Gastrocnemius medialis (tissue), 4 donors: ENCODE data around the gene KAT2A. TPM values are rescaled to one million over a fixed set of nuclear protein-coding genes. Genes with fewer than 3 reads are reported as not detected.
A peak's percentile ranks its signal among the peaks of the same experiment; 100 is the strongest.

Source experiments
- ATAC-seq, 2 donors: fragments of 150-250 bp; one replicate each; pipeline ENCODE4 v1.9.1; 2016
- DNase-seq, 2 donors: peaks; one replicate each; pipeline ENCODE4 v3.0.0-alpha.2; 2019
- H3K27ac ChIP-seq, 4 donors: fragments of 200-600 bp; sonication (generic); 1 replicate in 1 of 4; 2 replicates in 3 of 4; pipeline ENCODE4 v1.5.1; 2016 to 2018; ENCODE audit warnings: mild to moderate bottlenecking in 2 of 4, moderate library complexity in 1 of 4
- H3K27me3 ChIP-seq, 3 donors: fragments of 200-600 bp; sonication (generic) in 2 of 3; 1 replicate in 1 of 3; 2 replicates in 2 of 3; pipeline versions ENCODE4 v1.5.1 to v1.6.0; 2016 to 2019; ENCODE audit warnings: mild to moderate bottlenecking in 1 of 3, moderate library complexity in 1 of 3
- H3K36me3 ChIP-seq, 2 donors: fragments of 200-600 bp; sonication (generic) in 1 of 2; one replicate each; pipeline ENCODE4 v1.5.1; 2017 to 2018
- H3K4me1 ChIP-seq, 2 donors: fragments of 200-600 bp; sonication (generic) in 1 of 2; one replicate each; pipeline ENCODE4 v1.5.1; 2016 to 2017; ENCODE audit warnings: mild to moderate bottlenecking in 2 of 2
- H3K4me3 ChIP-seq, 4 donors: fragments of 200-600 bp; sonication (generic) in 3 of 4; 1 replicate in 1 of 4; 2 replicates in 3 of 4; pipeline ENCODE4 v1.5.1; 2016 to 2019; ENCODE audit warnings: mild to moderate bottlenecking in 2 of 4
- H3K9me3 ChIP-seq, 3 donors: fragments of 200-600 bp; sonication (generic) in 2 of 3; 1 replicate in 1 of 3; 2 replicates in 2 of 3; pipeline ENCODE4 v1.5.1; 2016 to 2019
- CTCF ChIP-seq, 5 experiments: fragments of 450-650 bp in 3 of 5; fragments of 200-600 bp in 2 of 5; sonication (generic) in 2 of 5; IDR thresholded peaks in 4 of 5; conservative IDR thresholded peaks in 1 of 5; 1 replicate in 4 of 5; 2 replicates in 1 of 5; pipeline ENCODE4 v1.5.1; 2016 to 2019; ENCODE audit warnings: antibody characterized with exemption in 5 of 5, mild to moderate bottlenecking in 3 of 5, moderate library complexity in 3 of 5
- POLR2A ChIP-seq, 2 donors: fragments of 450-650 bp; IDR thresholded peaks; one replicate each; pipeline ENCODE4 v1.6.1; 2017; ENCODE audit warnings: antibody characterized with exemption in 2 of 2, mild to moderate bottlenecking in 2 of 2, moderate library complexity in 2 of 2
- in situ Hi-C, 4 donors: fragments of 200-750 bp; cut with MboI; loops; one replicate each; pipeline versions ENCODE4 v1.15.0 to v1.8.0; 2017; ENCODE audit warnings: low sequenced_read_pairs in 4 of 4
- intact Hi-C: fragments of 100-400 bp; cut with DNase I; formaldehyde crosslinking; loops from one replicate; pipeline ENCODE4 v1.15.1; 2023; ENCODE audit warnings: low total_unique reads
- total RNA-seq, 4 donors: library from RNA; depleted of rRNA; stranded (reverse); fragments of >200 nt; gene quantifications; one replicate each; pipeline versions ENCODE4 v1.1.0 to v1.2.3, GENCODE V29; 2016

KAT2A gene
- total RNA-seq, 4 donors from 2014 or later = 1.8 to 15.0 (median 6.3) TPM

- ATAC-seq (no peak), DNase-seq (no peak)
- Histone ChIP-seq H3K27ac (no peak overlapping the region), H3K36me3 (no peaks in the 10 kb centered on the region), H3K4me3 (no peak overlapping the region), H3K4me1 (no peaks in the 10 kb centered on the region), H3K9me3 (no peaks in the 10 kb centered on the region), H3K27me3 (no peaks in the 10 kb centered on the region)
- in situ Hi-C loops = no loop called here
- TF ChIP-seq POLR2A (IDR thresholded peaks at IDR 0.05) (no peak), CTCF (IDR thresholded peaks at IDR 0.05 in 4 of 5, conservative IDR thresholded peaks at IDR 0.05 in 1 of 5) (no peak)
- intact Hi-C loops = no loop called here
These were observed 44.6 kb upstream of the KAT2A start for GRCh38 chr17:42165751-42166150.

DNA sequence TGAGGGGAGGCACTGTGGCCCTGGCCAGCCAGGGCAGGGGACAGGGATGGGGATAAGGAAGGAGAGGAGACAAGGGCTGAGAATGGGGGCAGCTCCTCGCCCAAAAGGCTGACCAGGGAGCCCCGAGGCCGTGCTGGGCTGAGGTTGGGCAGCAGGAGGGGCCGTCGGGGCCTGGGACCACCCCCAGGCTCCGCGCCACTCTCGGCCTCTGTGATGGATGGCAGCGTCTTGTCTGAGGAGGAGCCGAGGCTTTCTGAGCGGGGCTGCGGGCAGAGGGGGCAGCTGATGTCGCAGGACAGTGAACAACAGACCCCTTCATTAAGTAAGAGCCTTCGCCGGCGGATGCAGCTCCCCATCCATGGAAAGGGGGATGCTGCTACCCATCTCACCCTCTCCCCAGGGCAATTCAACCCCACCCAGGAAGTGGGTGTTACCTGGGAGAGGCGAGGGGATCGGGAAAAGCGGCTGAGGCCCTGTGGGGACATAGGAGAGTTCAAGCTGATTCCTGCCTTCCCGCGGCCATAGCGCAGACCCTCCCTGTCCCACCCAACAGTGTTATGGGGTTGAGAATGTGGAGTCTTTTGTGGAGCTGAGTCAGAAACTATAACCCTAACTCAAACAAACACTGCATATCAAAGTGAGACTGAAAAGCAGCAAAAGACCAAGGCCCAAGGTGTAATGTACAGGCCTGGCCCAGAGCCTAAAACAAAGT is 42.7 kb upstream of the KAT2A start:
- Histone ChIP-seq H3K4me3 (no peak overlapping the region), H3K27me3 (no peaks in the 10 kb centered on the region), H3K36me3 (no peaks in the 10 kb centered on the region), H3K4me1 (no peaks in the 10 kb centered on the region), H3K27ac (no peak overlapping the region), H3K9me3 (no peaks in the 10 kb centered on the region)
- in situ Hi-C loops = no loop called here
- DNase-seq (no peak), ATAC-seq (no peak)
- TF ChIP-seq CTCF (IDR thresholded peaks at IDR 0.05 in 4 of 5, conservative IDR thresholded peaks at IDR 0.05 in 1 of 5) = no peak
- TF ChIP-seq POLR2A (IDR thresholded peaks at IDR 0.05) = no peak
- intact Hi-C loops = no loop called here

- in situ Hi-C loops = no loop called here
- ATAC-seq = no peak
- no peaks in the 10 kb centered on the region for H3K27me3 ChIP-seq
These were observed 41.9 kb upstream of the KAT2A start for GRCh38 chr17:42163113-42163512.

GRCh38 chr17:42160531-42160910 is 39.4 kb upstream of the KAT2A start:
- H3K4me1 ChIP-seq = peaks cover 0 to 3% of the 10 kb centered on the region in 2 donors
- H3K9me3 ChIP-seq = no peaks in the 10 kb centered on the region
- no peaks in the 10 kb centered on the region for H3K27me3 ChIP-seq
- H3K27ac ChIP-seq = no peak overlapping the region
- no peak for TF ChIP-seq POLR2A (IDR thresholded peaks at IDR 0.05)
- no peak for TF ChIP-seq CTCF (IDR thresholded peaks at IDR 0.05 in 4 of 5, conservative IDR thresholded peaks at IDR 0.05 in 1 of 5)
- H3K4me3 ChIP-seq = no peak overlapping the region
- ATAC-seq = no peak
- intact Hi-C loops (no loop called here), in situ Hi-C loops (no loop called here)
- H3K36me3 ChIP-seq = no peaks in the 10 kb centered on the region
- DNase-seq = no peak

More at GRCh38 chr17:42163113-42163512, 41.9 kb upstream of the KAT2A start:
- H3K36me3 ChIP-seq = no peaks in the 10 kb centered on the region
- DNase-seq = no peak
- intact Hi-C loops = no loop called here
- no peak overlapping the region for H3K27ac ChIP-seq
- TF ChIP-seq CTCF (IDR thresholded peaks at IDR 0.05 in 4 of 5, conservative IDR thresholded peaks at IDR 0.05 in 1 of 5) = peak in 1 of 5 experiments; percentile 28
- TF ChIP-seq POLR2A (IDR thresholded peaks at IDR 0.05) = no peak
- no peaks in the 10 kb centered on the region for H3K4me1 ChIP-seq
- H3K9me3 ChIP-seq = no peaks in the 10 kb centered on the region
- no peak overlapping the region for H3K4me3 ChIP-seq
